HG03064 (cell line): ENCODE measurements around the gene TSHZ1.
"Not testable (repeated sequence)": the region's sequence is repeated elsewhere in the genome, so short reads cannot be mapped to it uniquely, and the experiment has no call there.

Experiments used
- ATAC-seq: cut with Tn5 transposase; IDR thresholded peaks from one replicate; pipeline ENCODE4 v1.9.1; 2021; ENCODE audit warnings: low read depth; ENCODE audit not compliant: unreplicated experiment

The TSHZ1 gene

GRCh38 chr18:75297731-75298130 is 87.1 kb downstream of the TSHZ1 start:
- ATAC-seq: no peak

GRCh38 chr18:75304678-75305557 is 94.3 kb downstream of the TSHZ1 start:
- ATAC-seq: no peak

GRCh38 chr18:75305984-75306383 is 95.4 kb downstream of the TSHZ1 start:
- ATAC-seq: no peak

- no peak for ATAC-seq
Observed at GRCh38 chr18:75307530-75307929, 96.9 kb downstream of the TSHZ1 start.

- ATAC-seq: no peak
Observed at GRCh38 chr18:75309564-75309963, 99.0 kb downstream of the TSHZ1 start.

- no peak for ATAC-seq
Observed at GRCh38 chr18:75314117-75314516, 103.5 kb downstream of the TSHZ1 start.

GRCh38 chr18:75314606-75315005 is 104.0 kb downstream of the TSHZ1 start:
- ATAC-seq: no peak

GRCh38 chr18:75316223-75316622 is 105.6 kb downstream of the TSHZ1 start:
- ATAC-seq: no peak

GRCh38 chr18:75316826-75317225 is 106.2 kb downstream of the TSHZ1 start:
- no peak for ATAC-seq

GRCh38 chr18:75317300-75317699 is 106.7 kb downstream of the TSHZ1 start:
- ATAC-seq: no peak

- ATAC-seq: no peak
Observed at GRCh38 chr18:75317703-75318102, 107.1 kb downstream of the TSHZ1 start.

GRCh38 chr18:75319905-75320304 is 109.3 kb downstream of the TSHZ1 start:
- ATAC-seq: no peak

GRCh38 chr18:75320506-75320905 is 109.9 kb downstream of the TSHZ1 start:
- no peak for ATAC-seq

- ATAC-seq: no peak
Observed at GRCh38 chr18:75321431-75321830, 110.8 kb downstream of the TSHZ1 start.

GRCh38 chr18:75322206-75322605 is 111.6 kb downstream of the TSHZ1 start:
- no peak for ATAC-seq

GRCh38 chr18:75323821-75324585 is 113.4 kb downstream of the TSHZ1 start:
- ATAC-seq: no peak

GRCh38 chr18:75324686-75325257 is 114.2 kb downstream of the TSHZ1 start:
- ATAC-seq: no peak

- ATAC-seq: not testable (repeated sequence)
Observed at GRCh38 chr18:75329753-75330152, 119.2 kb downstream of the TSHZ1 start.

- ATAC-seq: no peak
Observed at GRCh38 chr18:75330308-75330707, 119.7 kb downstream of the TSHZ1 start.

- ATAC-seq: no peak
Observed at GRCh38 chr18:75334869-75335268, 124.3 kb downstream of the TSHZ1 start.

- no peak for ATAC-seq
Observed at GRCh38 chr18:75335511-75335910, 124.9 kb downstream of the TSHZ1 start.
